AG04449 (cell line): ENCODE data around the gene NT5E.

ENCODE experiments used
- CTCF ChIA-PET: fragments of 350-600 bp; formaldehyde crosslinking; extraction: SDS; loops from one replicate; lab custom pipeline; 2021; ENCODE audit warnings: antibody characterized with exemption; lab: Yijun Ruan, JAX
- POLR2A ChIA-PET: fragments of 400-600, 350-600 bp; formaldehyde crosslinking; extraction: SDS; loops from one replicate; lab custom pipeline; 2020; ENCODE audit warnings: antibody characterized with exemption, inconsistent platforms; lab: Yijun Ruan, JAX
- DNase-seq: peaks from one replicate; pipeline ENCODE4 v3.0.0-alpha.2; 2010; ENCODE audit warnings: low read depth, low spot score
- H3K4me3 ChIP-seq: 2 replicates; pipeline ENCODE4 v1.5.1; 2011; ENCODE audit warnings: low read depth, mild to moderate bottlenecking, control low read depth, low read length
- CTCF ChIP-seq: IDR thresholded peaks from one replicate; pipeline ENCODE4 v1.5.1; 2011; ENCODE audit warnings: mild to moderate bottlenecking, moderate library complexity, low read length, control low read depth, inconsistent platforms; ENCODE audit not compliant: insufficient read depth; ENCODE audit errors: missing control alignments

The NT5E gene

GRCh38 chr6:85493389-85493788 is 43.5 kb downstream of the NT5E start:
- ChIA-PET CTCF (interaction anchor here (0.9 to 9.9 kb wide), 5 partner anchors 8 to 138 kb away, joined by 4 to 146 read pairs (median 6); no protein-coding TSS in a partner anchor), POLR2A (interaction anchor here (0.9 to 1.2 kb wide), 2 partner anchors 14 to 179 kb away, joined by 3 to 4 read pairs; no protein-coding TSS in a partner anchor)
- no peak for TF ChIP-seq CTCF
- no peak overlapping the region for H3K4me3 ChIP-seq
- no peak for DNase-seq

- no peak for TF ChIP-seq CTCF
- CTCF ChIA-PET, result interaction anchor here (0.9 to 9.9 kb wide), 7 partner anchors 11 to 172 kb away, joined by 3 to 146 read pairs (median 5); no protein-coding TSS in a partner anchor
- POLR2A ChIA-PET, result interaction anchor here (1.3 kb wide), 1 partner anchor 184 kb away, joined by 4 read pairs; no protein-coding TSS in a partner anchor
- no peak overlapping the region for H3K4me3 ChIP-seq
- DNase-seq, result no peak
Measured at GRCh38 chr6:85494547-85495536, 45.0 kb downstream of the NT5E start.

GRCh38 chr6:85496009-85496579 is 46.2 kb downstream of the NT5E start:
- no peak for TF ChIP-seq CTCF
- no peak overlapping the region for H3K4me3 ChIP-seq
- no peak for DNase-seq
- POLR2A ChIA-PET, result no interaction called here
- CTCF ChIA-PET, result interaction anchor here (0.7 to 9.9 kb wide), 6 partner anchors 8 to 141 kb away, joined by 3 to 146 read pairs (median 6); no protein-coding TSS in a partner anchor

- POLR2A ChIA-PET, result no interaction called here
- DNase-seq, result no peak
- H3K4me3 ChIP-seq, result no peak overlapping the region
- CTCF ChIA-PET, result interaction anchor here (1.0 to 9.9 kb wide), 3 partner anchors 9 to 142 kb away, joined by 4 to 146 read pairs (median 20); no protein-coding TSS in a partner anchor
- no peak for TF ChIP-seq CTCF
Measured at GRCh38 chr6:85496856-85497255, 47.0 kb downstream of the NT5E start.

- TF ChIP-seq CTCF, result no peak
- ChIA-PET CTCF (interaction anchor here (1.2 to 9.9 kb wide), 3 partner anchors 17 to 144 kb away, joined by 3 to 146 read pairs (median 5); no protein-coding TSS in a partner anchor), POLR2A (no interaction called here)
- no peak for DNase-seq
- H3K4me3 ChIP-seq, result no peak overlapping the region
Measured at GRCh38 chr6:85498596-85499258, 48.8 kb downstream of the NT5E start.
